Endodermal cell (in vitro differentiated cells): ENCODE results near the gene ZBTB7B. TPM values are rescaled to one million over a fixed set of nuclear protein-coding genes. Genes with fewer than 3 reads are reported as not detected.

Source experiments
- DNase-seq: peaks from one replicate; pipeline ENCODE4 v3.0.0-alpha.2; 2017
- H3K27ac ChIP-seq: 2 replicates; pipeline ENCODE4 v1.5.1; 2013; ENCODE audit warnings: mild to moderate bottlenecking, low read depth, low read length, moderate library complexity
- H3K27me3 ChIP-seq: 2 replicates; pipeline ENCODE4 v1.6.1; 2013; ENCODE audit warnings: mild to moderate bottlenecking, low read length, moderate library complexity; ENCODE audit not compliant: insufficient read depth, control insufficient read depth, poor library complexity, severe bottlenecking
- H3K36me3 ChIP-seq: 2 replicates; pipeline ENCODE4 v1.7.0; 2013; ENCODE audit warnings: mild to moderate bottlenecking, low read length, moderate library complexity; ENCODE audit not compliant: control insufficient read depth, insufficient read depth
- H3K4me1 ChIP-seq: one replicate; pipeline ENCODE4 v1.7.0; 2013; ENCODE audit warnings: low read length; ENCODE audit not compliant: control insufficient read depth, insufficient read depth
- H3K4me3 ChIP-seq: 2 replicates; pipeline ENCODE4 v1.5.1; 2013; ENCODE audit warnings: mild to moderate bottlenecking, low read length, moderate library complexity
- H3K9ac ChIP-seq: 2 replicates; pipeline ENCODE4 v1.6.1; 2013; ENCODE audit warnings: mild to moderate bottlenecking, low read length, moderate library complexity; ENCODE audit not compliant: poor library complexity, severe bottlenecking; ENCODE audit errors: extremely low read depth
- H3K9me3 ChIP-seq: 2 replicates; pipeline ENCODE4 v1.6.1; 2013; ENCODE audit warnings: mild to moderate bottlenecking, low read length, moderate library complexity; ENCODE audit not compliant: control insufficient read depth
- H3K27ac Mint-ChIP-seq: 2 replicates; pipeline ENCODE4 v1.8.0; 2020; ENCODE audit warnings: mixed read lengths
- H3K27me3 Mint-ChIP-seq: 2 replicates; pipeline ENCODE4 v1.8.0; 2021; ENCODE audit warnings: mild to moderate bottlenecking, mixed read lengths; ENCODE audit not compliant: insufficient read depth
- H3K36me3 Mint-ChIP-seq: 2 replicates; pipeline ENCODE4 v1.8.0; 2020; ENCODE audit warnings: low read depth, mixed read lengths
- H3K4me1 Mint-ChIP-seq: 2 replicates; pipeline ENCODE4 v1.8.0; 2020; ENCODE audit warnings: mixed read lengths
- H3K4me3 Mint-ChIP-seq: 2 replicates; pipeline ENCODE4 v1.8.0; 2020; ENCODE audit warnings: mild to moderate bottlenecking, moderate library complexity, mixed read lengths
- H3K9me3 Mint-ChIP-seq: 2 replicates; pipeline ENCODE4 v1.8.0; 2020; ENCODE audit warnings: mild to moderate bottlenecking, mixed read lengths
- CTCF ChIP-seq: fragments of 200-600 bp; sonication (generic); conservative IDR thresholded peaks from 2 replicates; pipeline ENCODE4 v1.5.0; 2021; ENCODE audit warnings: antibody characterized with exemption, mild to moderate bottlenecking
- WGBS, 2 experiments: methylation state at CpG; one replicate each; pipeline versions ENCODE4 v1.1.5 to v1.1.7; 2013; ENCODE audit warnings: missing lambda C conversion rate in 2 of 2, mixed read lengths in 1 of 2; ENCODE audit not compliant: insufficient coverage in 1 of 2, insufficient read length in 1 of 2; 5-methylcytosine and 5-hydroxymethylcytosine counted together
- total RNA-seq, 2 donors: library from RNA; stranded (reverse); fragmentation: NEBNext Ultra II Directional in 1 of 2; extraction: Animal tissue kit (Norgen Biotek cat#: 25700) in 1 of 2; gene quantifications; 2 replicates in 1 of 2; 3 replicates in 1 of 2; pipeline ENCODE4 v1.2.1, GENCODE V29; 2021

Gene ZBTB7B
- total RNA-seq, 2 donors from 2014 or later = 21.2 to 23.3 TPM

GRCh38 chr1:155062151-155062686 lies 59.6 kb downstream of the ZBTB7B start:
- no peak overlapping the region for H3K9ac ChIP-seq
- peaks cover 8% of the 10 kb centered on the region for H3K36me3 ChIP-seq
- Mint-ChIP-seq H3K27ac (no peak overlapping the region), H3K4me3 (peak overlapping the region; percentile 68), H3K4me1 (peaks cover 14% of the 10 kb centered on the region), H3K36me3 (peaks cover 11% of the 10 kb centered on the region), H3K27me3 (peaks cover 5% of the 10 kb centered on the region), H3K9me3 (no peaks in the 10 kb centered on the region)
- H3K27me3 ChIP-seq = peaks cover 7% of the 10 kb centered on the region
- H3K27ac ChIP-seq = no peak overlapping the region
- H3K4me1 ChIP-seq = peaks cover 11% of the 10 kb centered on the region
- 5 to 10% methylated on average over 17 to 29 of the region's 29 CpGs for WGBS, 2 experiments
- no peak overlapping the region for H3K4me3 ChIP-seq
- peak; percentile 94 for DNase-seq
- TF ChIP-seq CTCF = no peak
- no peaks in the 10 kb centered on the region for H3K9me3 ChIP-seq

GRCh38 chr1:155062702-155063411 lies 60.3 kb downstream of the ZBTB7B start:
- no peak overlapping the region for H3K27ac ChIP-seq
- TF ChIP-seq CTCF = peak; percentile 82
- peaks cover 5% of the 10 kb centered on the region for H3K27me3 Mint-ChIP-seq
- H3K36me3 Mint-ChIP-seq = peaks cover 14% of the 10 kb centered on the region
- WGBS, 2 experiments = 2 to 3% methylated on average over 7 to 46 of the region's 46 CpGs
- peak; percentile 98 for DNase-seq
- H3K4me3 Mint-ChIP-seq = peak overlapping the region; percentile 68
- no peaks in the 10 kb centered on the region for H3K9me3 ChIP-seq
- peaks cover 10% of the 10 kb centered on the region for H3K36me3 ChIP-seq
- no peak overlapping the region for H3K9ac ChIP-seq
- H3K27me3 ChIP-seq = peaks cover 7% of the 10 kb centered on the region
- peak overlapping the region; percentile 93 for H3K4me3 ChIP-seq
- no peak overlapping the region for H3K27ac Mint-ChIP-seq
- H3K4me1 ChIP-seq = peaks cover 11% of the 10 kb centered on the region
- no peaks in the 10 kb centered on the region for H3K9me3 Mint-ChIP-seq
- peaks cover 14% of the 10 kb centered on the region for H3K4me1 Mint-ChIP-seq

DNA sequence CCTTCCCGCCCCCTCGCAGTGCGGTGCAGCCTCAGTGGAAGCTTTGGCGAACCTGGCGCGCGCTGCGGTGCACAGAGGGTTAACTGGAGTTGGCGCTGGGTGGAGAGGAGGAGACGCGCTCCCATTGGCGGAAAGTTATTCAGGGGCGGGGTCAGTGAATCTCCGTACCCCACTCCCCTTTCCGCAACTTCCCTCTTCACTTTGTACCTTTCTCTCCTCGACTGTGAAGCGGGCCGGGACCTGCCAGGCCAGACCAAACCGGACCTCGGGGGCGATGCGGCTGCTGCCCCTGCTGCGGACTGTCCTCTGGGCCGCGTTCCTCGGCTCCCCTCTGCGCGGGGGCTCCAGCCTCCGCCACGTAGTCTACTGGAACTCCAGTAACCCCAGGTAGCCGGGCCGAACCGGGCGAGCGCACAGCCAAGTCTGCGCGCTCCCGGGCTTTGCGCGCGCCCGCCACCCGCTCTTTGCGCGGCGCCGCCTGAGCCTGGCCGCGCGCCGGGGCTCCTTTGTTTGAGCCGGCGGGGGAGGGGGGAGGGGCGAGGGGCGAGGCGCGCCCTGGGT lies 61.0 kb downstream of the ZBTB7B start, which contains the start of gene EFNA4:
TSS of gene EFNA4 (plus strand) at position 191 of the 561 bp plus-strand sequence. CDS start at position 275, 84 bp downstream.
- H3K4me1 ChIP-seq = peaks cover 11% of the 10 kb centered on the region
- 0% methylated on average over 12 to 56 of the region's 57 CpGs for WGBS, 2 experiments
- H3K27me3 Mint-ChIP-seq = peaks cover 5% of the 10 kb centered on the region
- peak within 1 kb of the TSS; percentile 91 for H3K27ac Mint-ChIP-seq
- H3K9me3 ChIP-seq = no peaks in the 10 kb centered on the region
- peak; percentile 95 for DNase-seq
- peaks cover 10% of the 10 kb centered on the region for H3K36me3 ChIP-seq
- H3K9ac ChIP-seq = peak within 1 kb of the TSS; percentile 80
- peaks cover 14% of the 10 kb centered on the region for H3K4me1 Mint-ChIP-seq
- H3K27me3 ChIP-seq = peaks cover 7% of the 10 kb centered on the region
- H3K4me3 Mint-ChIP-seq = peak within 1 kb of the TSS; percentile 68
- peak within 1 kb of the TSS; percentile 89 for H3K27ac ChIP-seq
- peaks cover 20% of the 10 kb centered on the region for H3K36me3 Mint-ChIP-seq
- no peaks in the 10 kb centered on the region for H3K9me3 Mint-ChIP-seq
- TF ChIP-seq CTCF = no peak
- H3K4me3 ChIP-seq = peak within 1 kb of the TSS; percentile 93
